ENCODE results near the gene RIC3.

RIC3 gene

DNA sequence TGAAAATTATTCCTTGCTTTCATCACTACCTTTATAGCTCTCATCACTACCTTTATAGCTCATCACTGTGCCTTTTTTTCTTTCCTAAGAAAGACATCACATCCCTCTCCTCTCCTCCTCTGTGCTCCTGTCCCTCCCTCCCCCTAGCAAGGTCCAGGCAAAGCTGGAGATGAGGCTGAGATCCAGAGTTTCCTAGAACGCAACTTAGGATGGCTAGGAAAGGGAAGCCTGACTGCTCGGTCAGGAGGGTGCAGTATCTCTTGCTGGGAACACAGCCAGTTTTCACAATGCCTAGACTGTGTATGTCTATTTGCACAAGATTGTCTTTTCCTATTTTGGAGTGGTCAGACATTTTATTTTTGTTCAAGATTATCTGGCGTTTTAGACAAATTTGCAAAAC is 63.2 kb downstream of the RIC3 start:
- no peak overlapping the region for H3K4me3 ChIP-seq (ENCODE audit: low read depth, low read length)
- no peaks in the 10 kb centered on the region for H3K27me3 ChIP-seq (replicated peaks)
- no peak for TF ChIP-seq CTCF (IDR thresholded peaks at IDR 0.05; ENCODE audit: low read depth, low read length, missing control alignments)
- H3K27ac ChIP-seq, result no peak overlapping the region
- in situ Hi-C loops (cut with HindIII; ENCODE audit: low pct_ligation_motif_present, low sequenced_read_pairs), result no loop called here
- DNase-seq, result no peak
- H3K36me3 ChIP-seq (replicated peaks), result no peaks in the 10 kb centered on the region

DNA sequence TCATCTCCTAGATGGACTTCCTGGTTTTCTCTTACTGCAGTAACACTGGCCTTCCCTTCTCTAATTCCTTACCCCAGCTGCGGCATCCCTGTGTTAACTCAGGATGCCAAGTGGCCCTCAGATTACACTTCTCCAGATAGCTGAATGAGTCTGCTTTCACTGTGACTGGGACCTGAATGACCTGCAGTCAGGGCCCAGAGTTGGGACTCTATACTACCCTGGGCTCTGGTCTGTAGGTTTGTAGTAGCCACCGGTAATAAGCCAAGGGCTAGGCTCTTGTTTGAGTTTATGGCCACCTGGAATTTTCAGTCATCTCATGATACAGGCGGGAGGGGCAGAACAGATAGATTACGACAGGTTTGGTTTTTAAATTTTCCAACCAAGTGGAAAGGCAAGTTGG is 63.7 kb downstream of the RIC3 start:
- TF ChIP-seq CTCF (IDR thresholded peaks at IDR 0.05; ENCODE audit: low read depth, low read length, missing control alignments), result no peak
- no peaks in the 10 kb centered on the region for H3K36me3 ChIP-seq (replicated peaks)
- no peaks in the 10 kb centered on the region for H3K27me3 ChIP-seq (replicated peaks)
- H3K4me3 ChIP-seq (ENCODE audit: low read depth, low read length), result no peak overlapping the region
- no peak overlapping the region for H3K27ac ChIP-seq
- DNase-seq, result no peak
- in situ Hi-C loops (cut with HindIII; ENCODE audit: low pct_ligation_motif_present, low sequenced_read_pairs), result no loop called here

- no peak for DNase-seq
Observed at GRCh38 chr11:8103909-8104308, 64.9 kb downstream of the RIC3 start.

DNA sequence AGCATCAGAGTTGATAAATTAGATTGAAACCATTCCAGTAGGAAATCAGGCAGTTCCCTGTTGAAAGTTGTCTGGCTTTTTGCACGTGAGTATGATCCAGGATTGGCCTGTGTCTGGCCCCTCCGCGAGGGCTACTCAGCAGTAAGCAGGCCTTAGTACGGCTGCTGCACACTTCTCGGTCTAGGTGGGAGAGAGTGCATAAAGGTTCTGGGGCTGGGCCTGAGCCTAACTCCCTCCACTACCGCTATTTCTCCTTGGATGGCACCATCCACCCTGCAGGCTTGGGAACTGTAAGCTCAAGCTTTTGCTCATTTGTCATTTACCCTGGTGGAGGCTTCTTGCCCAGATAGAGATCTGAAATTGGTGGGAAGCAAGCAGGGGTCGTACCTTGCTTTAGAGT is 65.9 kb downstream of the RIC3 start:
- no peak overlapping the region for H3K4me3 ChIP-seq (ENCODE audit: low read depth, low read length)
- no peak for DNase-seq
- TF ChIP-seq CTCF (IDR thresholded peaks at IDR 0.05; ENCODE audit: low read depth, low read length, missing control alignments), result no peak
- no peaks in the 10 kb centered on the region for H3K27me3 ChIP-seq (replicated peaks)
- H3K36me3 ChIP-seq (replicated peaks), result no peaks in the 10 kb centered on the region
- in situ Hi-C loops (cut with HindIII; ENCODE audit: low pct_ligation_motif_present, low sequenced_read_pairs), result no loop called here
- no peak overlapping the region for H3K27ac ChIP-seq

More at GRCh38 chr11:8103909-8104308, 64.9 kb downstream of the RIC3 start:
- Histone ChIP-seq H3K27ac (no peak overlapping the region), H3K4me3 (ENCODE audit: low read depth, low read length) (no peak overlapping the region), H3K27me3 (replicated peaks) (no peaks in the 10 kb centered on the region), H3K36me3 (replicated peaks) (no peaks in the 10 kb centered on the region)
- TF ChIP-seq CTCF (IDR thresholded peaks at IDR 0.05; ENCODE audit: low read depth, low read length, missing control alignments), result no peak
- in situ Hi-C loops (cut with HindIII; ENCODE audit: low pct_ligation_motif_present, low sequenced_read_pairs), result no loop called here

DNA sequence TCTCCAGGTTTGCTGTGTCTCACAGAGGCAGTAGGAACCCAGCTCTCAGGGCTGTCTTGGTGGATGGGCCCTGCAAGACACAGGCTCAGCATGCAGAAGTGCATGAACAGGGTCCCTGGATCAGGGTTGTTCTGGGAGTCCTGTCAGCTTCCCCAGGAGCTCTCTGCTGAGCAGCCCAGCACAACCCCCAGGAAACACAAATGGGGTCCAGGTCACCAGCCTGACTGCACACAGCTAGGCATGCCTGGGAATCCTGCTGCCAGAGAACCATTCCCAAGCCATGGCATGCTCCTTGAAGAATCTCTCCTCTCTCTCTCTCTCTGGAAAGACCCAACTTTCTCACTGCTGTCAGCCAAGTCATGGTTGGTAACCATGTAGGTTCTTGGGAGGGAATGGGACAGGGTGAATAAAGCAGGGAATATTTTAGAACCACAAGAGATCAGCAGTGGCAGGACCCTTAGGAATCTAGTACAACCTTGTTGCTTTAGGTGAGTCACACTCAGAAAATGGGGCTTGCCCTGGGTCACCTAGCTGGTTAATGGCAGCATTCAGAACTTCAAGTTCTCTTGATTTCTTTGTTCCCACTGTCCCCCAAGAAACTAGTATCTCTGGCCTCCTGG is 66.4 kb downstream of the RIC3 start:
- no peaks in the 10 kb centered on the region for H3K27me3 ChIP-seq (replicated peaks)
- in situ Hi-C loops (cut with HindIII; ENCODE audit: low pct_ligation_motif_present, low sequenced_read_pairs), result no loop called here
- no peak overlapping the region for H3K27ac ChIP-seq
- no peaks in the 10 kb centered on the region for H3K36me3 ChIP-seq (replicated peaks)
- no peak overlapping the region for H3K4me3 ChIP-seq (ENCODE audit: low read depth, low read length)
- DNase-seq, result no peak
- no peak for TF ChIP-seq CTCF (IDR thresholded peaks at IDR 0.05; ENCODE audit: low read depth, low read length, missing control alignments)

- TF ChIP-seq CTCF (IDR thresholded peaks at IDR 0.05; ENCODE audit: low read depth, low read length, missing control alignments), result no peak
Observed at GRCh38 chr11:8101421-8101820, 67.4 kb downstream of the RIC3 start.

More at GRCh38 chr11:8101421-8101820, 67.4 kb downstream of the RIC3 start:
- DNase-seq, result no peak
- in situ Hi-C loops (cut with HindIII; ENCODE audit: low pct_ligation_motif_present, low sequenced_read_pairs), result no loop called here
- Histone ChIP-seq H3K4me3 (ENCODE audit: low read depth, low read length) (no peak overlapping the region), H3K27me3 (replicated peaks) (no peaks in the 10 kb centered on the region), H3K36me3 (replicated peaks) (no peaks in the 10 kb centered on the region), H3K27ac (no peak overlapping the region)
